Cardiac muscle cell (in vitro differentiated cells and primary cell): Measurements from ENCODE around the gene STRADB. TPM values are rescaled to one million over a fixed set of nuclear protein-coding genes. Genes with fewer than 3 reads are reported as not detected.

Experiments used
- DNase-seq, 2 donors: peaks; one replicate each; pipeline versions ENCODE4 v3.0.0 to v3.0.0-alpha.2; 2010 to 2017; ENCODE audit warnings: low read depth in 1 of 2, low spot score in 1 of 2
- H3K27ac ChIP-seq: fragments of 200-600 bp; sonication (generic); 2 replicates; pipeline ENCODE4 v1.5.1; 2016
- H3K27me3 ChIP-seq: fragments of 200-600 bp; sonication (generic); 2 replicates; pipeline ENCODE4 v1.6.0; 2016; ENCODE audit warnings: control low read depth
- H3K36me3 ChIP-seq: fragments of 200-600 bp; sonication (generic); 2 replicates; pipeline ENCODE4 v1.5.1; 2016; ENCODE audit warnings: control low read depth
- H3K4me1 ChIP-seq: fragments of 200-600 bp; sonication (generic); 2 replicates; pipeline ENCODE4 v1.8.1; 2017; ENCODE audit warnings: low read depth, mild to moderate bottlenecking, mixed run types
- H3K4me3 ChIP-seq: fragments of 200-600 bp; sonication (generic); 2 replicates; pipeline ENCODE4 v1.5.1; 2016; ENCODE audit warnings: mild to moderate bottlenecking
- H3K9me3 ChIP-seq: fragments of 200-600 bp; sonication (generic); 2 replicates; pipeline ENCODE4 v1.5.1; 2017; ENCODE audit warnings: low read depth, mild to moderate bottlenecking, control low read depth
- polyA plus RNA-seq: library from polyadenylated mRNA; unstranded; fragments of >200 nt; fragmentation: Nextera tagmentation; extraction: Ambion mirVana; gene quantifications from 2 replicates; pipeline ENCODE4 v1.2.1, GENCODE V29; 2016
- total RNA-seq: library from RNA; depleted of rRNA; stranded (reverse); fragments of >200 nt; gene quantifications from 2 replicates; pipeline ENCODE4 v1.2.3, GENCODE V29; 2016
- TF ChIP-seq, protein P1 (sequence below): IDR thresholded peaks from 2 replicates; pipeline ENCODE4 v1.5.1; 2012; ENCODE audit warnings: low read depth, mild to moderate bottlenecking, low read length

STRADB gene
- total and polyA plus RNA-seq, 2 experiments from 2014 or later: 35.5 to 106 TPM

DNA sequence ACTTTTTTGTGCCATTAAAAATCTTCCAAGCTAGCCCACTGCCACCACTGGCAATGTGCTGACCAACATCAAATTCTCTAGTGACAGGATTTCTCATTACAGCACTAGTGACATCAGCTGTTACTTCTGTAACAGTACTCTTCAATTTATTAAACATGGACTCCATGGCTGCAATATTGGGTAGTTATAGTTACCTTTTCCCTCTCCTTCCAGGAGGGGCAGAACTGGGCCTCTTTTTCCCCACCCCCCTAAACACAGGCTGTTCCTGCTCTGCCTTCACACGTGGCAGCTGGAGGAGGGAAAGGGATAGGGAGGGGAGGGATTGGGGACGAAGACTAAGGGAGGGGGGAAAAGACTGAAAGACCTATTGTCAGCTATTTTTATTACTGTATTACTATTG, 38.4 kb upstream of the STRADB start:
- Histone ChIP-seq H3K4me1 (peaks cover 32% of the 10 kb centered on the region), H3K27me3 (no peaks in the 10 kb centered on the region), H3K27ac (peak overlapping the region; percentile 82), H3K36me3 (no peaks in the 10 kb centered on the region), H3K9me3 (no peaks in the 10 kb centered on the region), H3K4me3 (no peak overlapping the region)
- TF ChIP-seq, protein P1, sequence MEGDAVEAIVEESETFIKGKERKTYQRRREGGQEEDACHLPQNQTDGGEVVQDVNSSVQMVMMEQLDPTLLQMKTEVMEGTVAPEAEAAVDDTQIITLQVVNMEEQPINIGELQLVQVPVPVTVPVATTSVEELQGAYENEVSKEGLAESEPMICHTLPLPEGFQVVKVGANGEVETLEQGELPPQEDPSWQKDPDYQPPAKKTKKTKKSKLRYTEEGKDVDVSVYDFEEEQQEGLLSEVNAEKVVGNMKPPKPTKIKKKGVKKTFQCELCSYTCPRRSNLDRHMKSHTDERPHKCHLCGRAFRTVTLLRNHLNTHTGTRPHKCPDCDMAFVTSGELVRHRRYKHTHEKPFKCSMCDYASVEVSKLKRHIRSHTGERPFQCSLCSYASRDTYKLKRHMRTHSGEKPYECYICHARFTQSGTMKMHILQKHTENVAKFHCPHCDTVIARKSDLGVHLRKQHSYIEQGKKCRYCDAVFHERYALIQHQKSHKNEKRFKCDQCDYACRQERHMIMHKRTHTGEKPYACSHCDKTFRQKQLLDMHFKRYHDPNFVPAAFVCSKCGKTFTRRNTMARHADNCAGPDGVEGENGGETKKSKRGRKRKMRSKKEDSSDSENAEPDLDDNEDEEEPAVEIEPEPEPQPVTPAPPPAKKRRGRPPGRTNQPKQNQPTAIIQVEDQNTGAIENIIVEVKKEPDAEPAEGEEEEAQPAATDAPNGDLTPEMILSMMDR: no peak
- no peak for DNase-seq

DNA sequence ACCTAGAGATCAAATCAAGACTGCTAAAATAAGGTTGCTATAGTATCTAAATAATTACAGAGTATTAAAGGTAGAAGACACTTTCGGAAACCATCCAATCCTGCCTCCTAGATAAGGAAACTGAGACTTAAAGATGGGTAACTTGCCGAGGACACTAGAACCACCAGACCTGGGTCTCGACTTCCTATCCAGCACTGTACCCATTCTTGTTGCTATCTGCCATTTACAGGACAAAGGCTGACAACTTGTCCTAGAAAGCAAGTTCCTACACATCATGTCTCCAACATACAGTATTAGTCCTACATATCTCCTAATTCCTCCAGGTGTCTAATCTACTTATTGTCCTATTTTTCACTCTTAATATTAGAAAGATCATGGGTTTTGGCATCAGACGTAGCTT, 38.0 kb upstream of the STRADB start:
- no peaks in the 10 kb centered on the region for H3K36me3 ChIP-seq
- no peak overlapping the region for H3K4me3 ChIP-seq
- H3K9me3 ChIP-seq: no peaks in the 10 kb centered on the region
- H3K4me1 ChIP-seq: peaks cover 32% of the 10 kb centered on the region
- no peak for DNase-seq
- TF ChIP-seq, protein P1: no peak
- H3K27me3 ChIP-seq: no peaks in the 10 kb centered on the region
- H3K27ac ChIP-seq: peak overlapping the region; percentile 82

DNA sequence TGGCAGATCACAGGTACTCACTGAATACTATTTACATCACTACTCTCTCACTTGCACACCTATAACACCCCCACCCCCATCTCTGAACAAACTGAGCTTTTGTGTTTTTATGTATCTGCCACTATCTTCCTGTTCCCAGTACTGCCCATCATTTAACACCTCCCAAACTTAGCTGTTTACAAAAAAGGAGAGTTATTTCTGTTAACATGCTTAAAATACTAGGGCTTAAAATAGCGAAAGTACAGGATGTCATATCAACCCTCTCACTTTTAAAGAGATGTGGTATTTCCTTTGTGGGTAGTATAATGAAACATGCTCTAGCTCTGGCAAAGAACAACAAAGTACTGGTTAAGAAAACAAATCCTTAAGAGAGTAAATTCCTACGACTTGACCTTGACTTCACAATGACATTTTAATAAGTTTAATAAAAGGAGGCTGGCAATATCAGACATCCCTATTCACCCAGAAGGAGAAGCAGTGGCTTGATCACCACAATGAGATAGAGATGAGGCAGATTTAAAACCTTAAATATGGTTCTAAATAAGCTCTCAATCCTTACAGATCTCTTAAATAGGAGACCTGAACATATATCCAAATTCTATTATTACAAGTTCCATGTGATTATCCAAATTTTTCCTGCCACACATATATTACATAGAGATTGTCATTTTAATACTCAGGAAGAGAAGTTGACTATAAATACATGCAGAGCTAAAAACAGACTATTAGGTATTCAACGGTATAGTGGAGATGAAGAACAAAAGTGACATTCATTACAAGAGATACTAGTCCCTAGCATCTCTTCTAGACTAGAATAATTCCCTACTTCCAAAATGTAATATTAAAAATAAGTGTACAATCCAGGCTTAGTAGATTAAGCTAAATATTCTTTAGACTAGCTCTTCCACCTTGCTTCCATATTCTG, 37.2 kb upstream of the STRADB start:
- TF ChIP-seq, protein P1: no peak
- Histone ChIP-seq H3K27ac (peak overlapping the region; percentile 82), H3K4me3 (no peak overlapping the region), H3K9me3 (no peaks in the 10 kb centered on the region), H3K27me3 (no peaks in the 10 kb centered on the region), H3K36me3 (no peaks in the 10 kb centered on the region), H3K4me1 (peaks cover 32% of the 10 kb centered on the region)
- DNase-seq: peak in 1 of 2 donors; percentile 73

DNA sequence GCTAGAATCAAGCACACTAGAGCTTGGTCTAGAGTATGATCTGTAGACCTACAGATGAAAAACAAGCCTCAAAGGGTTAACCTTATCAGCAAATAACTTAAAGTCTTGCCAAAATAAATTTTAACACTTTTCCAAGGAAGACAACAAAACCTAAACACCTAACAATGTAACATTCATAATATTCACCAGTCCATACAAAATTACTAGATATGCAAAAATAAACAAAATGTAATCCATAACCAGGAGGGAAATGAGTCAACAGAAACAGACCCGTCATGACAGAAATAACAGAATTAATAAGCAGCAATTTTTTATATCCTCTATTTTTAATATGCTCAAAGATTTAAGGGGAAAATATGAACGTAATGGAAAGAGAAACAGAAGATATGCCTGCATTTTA, 36.4 kb upstream of the STRADB start:
- H3K9me3 ChIP-seq: no peaks in the 10 kb centered on the region
- no peaks in the 10 kb centered on the region for H3K36me3 ChIP-seq
- H3K27me3 ChIP-seq: no peaks in the 10 kb centered on the region
- H3K4me3 ChIP-seq: no peak overlapping the region
- H3K27ac ChIP-seq: peak overlapping the region; percentile 82
- DNase-seq: no peak
- TF ChIP-seq, protein P1: no peak
- peaks cover 32% of the 10 kb centered on the region for H3K4me1 ChIP-seq

DNA sequence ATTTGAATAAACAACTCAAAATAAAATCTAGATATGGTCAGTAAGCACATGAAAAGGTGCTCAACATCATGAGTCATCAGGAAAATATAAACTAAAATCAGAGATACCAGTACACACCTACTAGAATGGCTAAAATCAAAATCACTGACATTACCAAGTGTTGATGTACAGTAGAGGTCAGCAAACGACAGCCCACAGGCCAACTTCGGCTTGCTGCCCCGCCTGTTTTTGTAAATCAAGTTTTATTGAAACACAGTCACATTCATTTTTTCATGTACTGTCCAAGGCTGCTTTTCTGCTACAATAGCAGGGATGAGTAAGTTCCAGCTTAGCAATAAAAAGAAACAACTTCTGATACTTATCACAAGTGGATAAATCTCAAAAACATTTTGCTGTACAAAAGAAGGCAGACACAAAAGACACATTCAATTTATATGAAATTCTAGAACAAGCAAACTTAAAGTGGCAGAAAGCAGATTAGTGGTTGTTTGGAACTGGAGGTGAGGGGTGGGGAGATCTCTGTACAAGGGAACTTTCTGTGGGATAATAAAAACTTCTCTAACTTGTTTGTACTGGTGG, 32.4 kb upstream of the STRADB start:
- Histone ChIP-seq H3K27ac (peak overlapping the region; percentile 45), H3K27me3 (no peaks in the 10 kb centered on the region), H3K9me3 (no peaks in the 10 kb centered on the region), H3K4me3 (no peak overlapping the region), H3K4me1 (peaks cover 17% of the 10 kb centered on the region), H3K36me3 (no peaks in the 10 kb centered on the region)
- TF ChIP-seq, protein P1: no peak
- no peak for DNase-seq
